HCT116 (cell line): ENCODE results near the gene UBASH3B.

Source experiments
- CBX3 ChIP-seq: IDR thresholded peaks from 2 replicates; pipeline ENCODE4 v1.6.1; 2012; ENCODE audit warnings: low read depth
- CEBPB ChIP-seq: IDR thresholded peaks from 2 replicates; pipeline ENCODE4 v1.6.1; 2012; ENCODE audit warnings: low read depth
- CTCF ChIP-seq, 3 experiments: fragments of 200-600 bp in 1 of 3; sonication (generic) in 1 of 3; IDR thresholded peaks in 2 of 3; conservative IDR thresholded peaks in 1 of 3; 2 replicates each; pipeline ENCODE4 v1.5.1; 2012 to 2017; ENCODE audit warnings: low read depth in 2 of 3, low read length in 2 of 3, antibody characterized with exemption in 1 of 3, borderline replicate concordance in 1 of 3, control low read depth in 1 of 3, mild to moderate bottlenecking in 1 of 3, mixed read lengths in 1 of 3, mixed run types in 1 of 3, moderate library complexity in 1 of 3; ENCODE audit not compliant: insufficient read depth in 1 of 3
- ELF1 ChIP-seq: IDR thresholded peaks from 2 replicates; pipeline ENCODE4 v1.6.1; 2012; ENCODE audit warnings: low read depth, borderline replicate concordance
- EZH2 ChIP-seq: fragments of 200-600 bp; sonication (generic); IDR thresholded peaks from 2 replicates; pipeline ENCODE4 v1.6.1; 2017; ENCODE audit warnings: antibody characterized with exemption, mixed run types
- EZH2phosphoT487 ChIP-seq: fragments of 200-600 bp; IDR thresholded peaks from 2 replicates; pipeline ENCODE4 v1.6.1; 2018; ENCODE audit warnings: antibody characterized with exemption, borderline replicate concordance
- POLR2A ChIP-seq: IDR thresholded peaks from 2 replicates; pipeline ENCODE4 v1.7.0; 2011; ENCODE audit warnings: borderline replicate concordance; ENCODE audit not compliant: insufficient read depth, insufficient read length; ENCODE audit errors: extremely low read depth
- POLR2AphosphoS5 ChIP-seq: IDR thresholded peaks from 2 replicates; pipeline ENCODE4 v1.6.1; 2011; ENCODE audit warnings: mild to moderate bottlenecking, low read depth, low read length, moderate library complexity
- RAD21 ChIP-seq: IDR thresholded peaks from 2 replicates; pipeline ENCODE4 v1.6.1; 2012; ENCODE audit warnings: low read depth, mild to moderate bottlenecking
- REST ChIP-seq: IDR thresholded peaks from 2 replicates; pipeline ENCODE4 v1.6.1; 2012; ENCODE audit warnings: low read depth
- SP1 ChIP-seq: IDR thresholded peaks from 2 replicates; pipeline ENCODE4 v1.6.1; 2012; ENCODE audit warnings: low read depth
- SRF ChIP-seq: IDR thresholded peaks from 2 replicates; pipeline ENCODE4 v1.6.1; 2012; ENCODE audit warnings: low read depth
- YY1 ChIP-seq: IDR thresholded peaks from 2 replicates; pipeline ENCODE4 v1.6.1; 2011; ENCODE audit warnings: low read length, low read depth, moderate library complexity, mild to moderate bottlenecking; ENCODE audit not compliant: insufficient replicate concordance; ENCODE audit errors: extremely low read depth

- TF ChIP-seq CTCF (IDR thresholded peaks at IDR 0.05 in 2 of 3, conservative IDR thresholded peaks at IDR 0.05 in 1 of 3; ENCODE audit: borderline replicate concordance in 1 of 3, insufficient read depth in 1 of 3, low read depth in 2 of 3, low read length in 2 of 3) (no peak), RAD21 (no peak), ELF1 (no peak), EZH2phosphoT487 (no peak), SP1 (no peak), CBX3 (no peak), REST (no peak), POLR2AphosphoS5 (no peak), SRF (no peak), EZH2 (no peak), POLR2A (no peak), YY1 (no peak), CEBPB (no peak)
These were observed 18.2 kb downstream of the UBASH3B start for GRCh38 chr11:122673701-122674100.
